Fibroblast of lung (primary cell): ENCODE measurements around the gene CDC6. TPM values are rescaled to one million over a fixed set of nuclear protein-coding genes. Genes with fewer than 3 reads are reported as not detected.

Experiments
- DNase-seq, 2 donors: peaks; one replicate each; pipeline versions ENCODE4 v3.0.0 to v3.0.0-alpha.2; 2010; ENCODE audit warnings: low read depth in 2 of 2
- H2AFZ ChIP-seq: 2 replicates; pipeline ENCODE4 v1.5.1; 2012; ENCODE audit warnings: low read length, control low read depth, inconsistent platforms
- H3K27ac ChIP-seq: 2 replicates; pipeline ENCODE4 v1.5.1; 2011; ENCODE audit warnings: low read length, control low read depth; ENCODE audit not compliant: insufficient read depth
- H3K27me3 ChIP-seq: 2 replicates; pipeline ENCODE4 v1.5.1; 2011; ENCODE audit warnings: mild to moderate bottlenecking, low read length; ENCODE audit not compliant: control insufficient read depth, insufficient read depth
- H3K36me3 ChIP-seq: 2 replicates; pipeline ENCODE4 v1.5.1; 2011; ENCODE audit warnings: low read length; ENCODE audit not compliant: control insufficient read depth, insufficient read depth
- H3K4me1 ChIP-seq: 2 replicates; pipeline ENCODE4 v1.5.1; 2011; ENCODE audit warnings: low read length; ENCODE audit not compliant: control insufficient read depth, insufficient read depth; ENCODE audit errors: extremely low read depth
- H3K4me2 ChIP-seq: 2 replicates; pipeline ENCODE4 v1.5.1; 2011; ENCODE audit warnings: low read length, control low read depth; ENCODE audit not compliant: insufficient read depth; ENCODE audit errors: extremely low read depth
- H3K4me3 ChIP-seq, 4 experiments: fragments of 200-600 bp in 1 of 4; sonication (generic) in 1 of 4; replicated peaks in 1 of 4; 2 replicates each; pipeline ENCODE4 v1.5.1; 2011 to 2016; ENCODE audit warnings: low read length in 4 of 4, low read depth in 3 of 4, mild to moderate bottlenecking in 3 of 4, control low read depth in 2 of 4, inconsistent platforms in 1 of 4, mixed read lengths in 1 of 4; ENCODE audit not compliant: insufficient read depth in 1 of 4; ENCODE audit errors: control extremely low read depth in 1 of 4
- H3K79me2 ChIP-seq: 2 replicates; pipeline ENCODE4 v1.5.1; 2012; ENCODE audit warnings: mild to moderate bottlenecking, low read length, inconsistent platforms; ENCODE audit not compliant: control insufficient read depth, insufficient read depth
- H3K9ac ChIP-seq: 2 replicates; pipeline ENCODE4 v1.5.1; 2011; ENCODE audit warnings: mild to moderate bottlenecking, low read length, control low read depth; ENCODE audit not compliant: insufficient read depth
- H3K9me3 ChIP-seq: 2 replicates; pipeline ENCODE4 v1.5.1; 2012; ENCODE audit warnings: low read depth, low read length; ENCODE audit not compliant: control insufficient read depth, insufficient read depth
- H4K20me1 ChIP-seq: 2 replicates; pipeline ENCODE4 v1.5.1; 2011; ENCODE audit warnings: low read length; ENCODE audit not compliant: control insufficient read depth, insufficient read depth; ENCODE audit errors: extremely low read depth
- EZH2 ChIP-seq: IDR thresholded peaks from 2 replicates; pipeline ENCODE4 v1.5.1; 2012; ENCODE audit warnings: low read length, control low read depth, mild to moderate bottlenecking; ENCODE audit errors: missing control alignments
- polyA plus RNA-seq, 2 donors: library from polyadenylated mRNA; depleted of rRNA in 1 of 2; stranded (reverse) in 1 of 2; unstranded in 1 of 2; fragments of >200 nt; gene quantifications; 2 replicates each; pipeline ENCODE4 v1.2.1, GENCODE V29; 2011 to 2012; ENCODE audit warnings: missing spikeins in 1 of 2
- total RNA-seq: library from RNA; depleted of rRNA; stranded (reverse); fragments of >200 nt; gene quantifications from 2 replicates; pipeline ENCODE4 v1.2.1, GENCODE V29; 2014
- TF ChIP-seq, protein P1 (sequence below), 2 donors: IDR thresholded peaks in 1 of 2; conservative IDR thresholded peaks in 1 of 2; 1 replicate in 1 of 2; 2 replicates in 1 of 2; pipeline ENCODE4 v1.5.1; 2011 to 2012; ENCODE audit warnings: low read length in 2 of 2, control low read depth in 1 of 2, inconsistent platforms in 1 of 2, low read depth in 1 of 2, mild to moderate bottlenecking in 1 of 2

CDC6 gene
- total and polyA plus RNA-seq, 2 donors (not counting 1 experiment from before 2014, with no cell fraction given): 4.5 to 16.3 TPM

DNA sequence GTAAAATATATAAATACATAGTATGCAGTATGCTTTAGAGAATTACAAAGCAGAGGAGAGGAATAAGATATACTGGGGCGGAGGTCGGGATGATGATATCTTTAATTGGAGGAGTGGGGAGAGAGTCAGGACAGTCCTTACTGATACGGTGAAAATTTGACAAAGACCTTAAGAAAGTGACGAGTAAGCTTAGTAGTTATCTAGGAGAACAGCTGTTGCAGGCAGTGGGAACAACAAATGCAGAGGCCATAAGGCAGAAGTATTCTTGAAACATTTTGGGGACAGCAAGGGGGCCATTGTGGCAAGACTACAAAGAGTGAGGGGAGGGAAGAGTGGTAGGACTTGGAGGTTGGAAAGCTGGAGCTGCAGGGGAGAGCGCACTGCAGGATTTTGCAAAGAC is 22.3 kb upstream of the CDC6 start:
- TF ChIP-seq, protein P1, sequence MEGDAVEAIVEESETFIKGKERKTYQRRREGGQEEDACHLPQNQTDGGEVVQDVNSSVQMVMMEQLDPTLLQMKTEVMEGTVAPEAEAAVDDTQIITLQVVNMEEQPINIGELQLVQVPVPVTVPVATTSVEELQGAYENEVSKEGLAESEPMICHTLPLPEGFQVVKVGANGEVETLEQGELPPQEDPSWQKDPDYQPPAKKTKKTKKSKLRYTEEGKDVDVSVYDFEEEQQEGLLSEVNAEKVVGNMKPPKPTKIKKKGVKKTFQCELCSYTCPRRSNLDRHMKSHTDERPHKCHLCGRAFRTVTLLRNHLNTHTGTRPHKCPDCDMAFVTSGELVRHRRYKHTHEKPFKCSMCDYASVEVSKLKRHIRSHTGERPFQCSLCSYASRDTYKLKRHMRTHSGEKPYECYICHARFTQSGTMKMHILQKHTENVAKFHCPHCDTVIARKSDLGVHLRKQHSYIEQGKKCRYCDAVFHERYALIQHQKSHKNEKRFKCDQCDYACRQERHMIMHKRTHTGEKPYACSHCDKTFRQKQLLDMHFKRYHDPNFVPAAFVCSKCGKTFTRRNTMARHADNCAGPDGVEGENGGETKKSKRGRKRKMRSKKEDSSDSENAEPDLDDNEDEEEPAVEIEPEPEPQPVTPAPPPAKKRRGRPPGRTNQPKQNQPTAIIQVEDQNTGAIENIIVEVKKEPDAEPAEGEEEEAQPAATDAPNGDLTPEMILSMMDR (conservative IDR thresholded peaks at IDR 0.05 in 1 of 2, IDR thresholded peaks at IDR 0.05 in 1 of 2; ENCODE audit: low read depth in 1 of 2, low read length in 2 of 2): no peak
- no peak for TF ChIP-seq EZH2
- no peaks in the 10 kb centered on the region for H3K9me3 ChIP-seq
- H3K79me2 ChIP-seq: no peaks in the 10 kb centered on the region
- H3K4me2 ChIP-seq: no peak overlapping the region
- DNase-seq: no peak
- H4K20me1 ChIP-seq: no peaks in the 10 kb centered on the region
- no peak overlapping the region for H3K4me3 ChIP-seq
- H3K36me3 ChIP-seq: peaks cover 10% of the 10 kb centered on the region
- no peaks in the 10 kb centered on the region for H3K27me3 ChIP-seq
- H2AFZ ChIP-seq: no peak overlapping the region
- H3K4me1 ChIP-seq: no peaks in the 10 kb centered on the region
- no peak overlapping the region for H3K9ac ChIP-seq
- no peak overlapping the region for H3K27ac ChIP-seq

DNA sequence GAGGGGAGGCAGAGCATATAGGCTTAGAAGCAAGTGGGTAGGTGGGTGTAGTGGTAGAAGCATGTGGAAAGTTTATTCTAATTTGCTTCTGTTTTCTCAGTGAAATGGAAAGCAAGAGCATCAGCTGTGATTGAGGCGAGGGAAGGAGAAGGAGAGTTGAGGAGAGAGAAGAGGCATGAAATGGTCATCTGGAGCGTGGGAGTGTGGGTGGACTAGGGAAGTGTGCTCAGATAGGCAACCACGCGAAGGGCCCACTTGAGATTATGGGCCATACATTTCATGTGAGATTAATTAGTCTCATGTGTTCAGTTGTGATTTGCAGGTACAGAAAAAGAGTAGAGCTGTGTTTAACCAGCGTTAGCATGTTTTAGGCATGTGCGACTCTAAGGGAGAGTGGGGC is 20.8 kb upstream of the CDC6 start:
- TF ChIP-seq, protein P1 (conservative IDR thresholded peaks at IDR 0.05 in 1 of 2, IDR thresholded peaks at IDR 0.05 in 1 of 2; ENCODE audit: low read depth in 1 of 2, low read length in 2 of 2): no peak
- no peak for TF ChIP-seq EZH2
- no peak overlapping the region for H3K4me2 ChIP-seq
- no peaks in the 10 kb centered on the region for H4K20me1 ChIP-seq
- H3K27me3 ChIP-seq: no peaks in the 10 kb centered on the region
- peaks cover 9% of the 10 kb centered on the region for H3K36me3 ChIP-seq
- no peaks in the 10 kb centered on the region for H3K9me3 ChIP-seq
- no peak overlapping the region for H3K27ac ChIP-seq
- no peak overlapping the region for H3K4me3 ChIP-seq
- no peak for DNase-seq
- no peak overlapping the region for H3K9ac ChIP-seq
- H3K4me1 ChIP-seq: no peaks in the 10 kb centered on the region
- H3K79me2 ChIP-seq: no peaks in the 10 kb centered on the region
- no peak overlapping the region for H2AFZ ChIP-seq

DNA sequence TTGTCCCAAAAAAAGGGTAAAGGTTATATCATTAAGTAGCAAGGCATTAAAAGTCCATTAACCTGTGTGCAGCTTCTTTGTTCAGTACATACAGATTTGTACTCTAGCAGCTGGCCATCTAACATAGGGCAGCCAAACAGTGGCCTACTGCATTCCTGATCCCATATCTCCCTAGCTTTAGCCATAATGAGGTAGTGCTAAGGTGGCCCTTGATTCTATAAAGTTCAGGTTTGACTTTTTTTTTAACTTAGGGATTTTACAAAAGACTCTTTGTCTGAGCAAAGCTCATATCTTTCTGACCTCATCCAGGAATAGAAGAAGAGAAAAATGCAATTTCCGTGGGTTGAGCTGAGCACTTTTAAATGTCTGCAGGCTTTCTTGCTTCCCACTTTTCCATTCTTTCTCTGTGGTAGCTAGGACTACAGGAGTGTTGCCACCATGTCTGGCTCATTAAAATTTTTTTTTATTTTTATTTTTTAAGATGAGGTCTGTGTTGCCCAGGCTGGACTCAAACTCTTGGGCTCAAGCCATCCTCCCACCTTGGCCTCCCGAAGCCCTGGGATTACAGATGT is 19.5 kb upstream of the CDC6 start:
- Histone ChIP-seq H3K4me3 (no peak overlapping the region), H3K9ac (no peak overlapping the region), H3K4me1 (no peaks in the 10 kb centered on the region), H4K20me1 (no peaks in the 10 kb centered on the region), H3K27me3 (no peaks in the 10 kb centered on the region), H3K27ac (no peak overlapping the region), H3K4me2 (no peak overlapping the region), H3K36me3 (peaks cover 8% of the 10 kb centered on the region), H3K9me3 (no peaks in the 10 kb centered on the region), H3K79me2 (no peaks in the 10 kb centered on the region), H2AFZ (no peak overlapping the region)
- DNase-seq: peak in 1 of 2 donors; percentile 61
- TF ChIP-seq EZH2: no peak
- TF ChIP-seq, protein P1 (conservative IDR thresholded peaks at IDR 0.05 in 1 of 2, IDR thresholded peaks at IDR 0.05 in 1 of 2; ENCODE audit: low read depth in 1 of 2, low read length in 2 of 2): no peak
